Measurements from ENCODE around the gene WIPF3.
"Not testable (repeated sequence)": the region's sequence is repeated elsewhere in the genome, so short reads cannot be mapped to it uniquely, and the experiment has no call there.

WIPF3 gene

DNA sequence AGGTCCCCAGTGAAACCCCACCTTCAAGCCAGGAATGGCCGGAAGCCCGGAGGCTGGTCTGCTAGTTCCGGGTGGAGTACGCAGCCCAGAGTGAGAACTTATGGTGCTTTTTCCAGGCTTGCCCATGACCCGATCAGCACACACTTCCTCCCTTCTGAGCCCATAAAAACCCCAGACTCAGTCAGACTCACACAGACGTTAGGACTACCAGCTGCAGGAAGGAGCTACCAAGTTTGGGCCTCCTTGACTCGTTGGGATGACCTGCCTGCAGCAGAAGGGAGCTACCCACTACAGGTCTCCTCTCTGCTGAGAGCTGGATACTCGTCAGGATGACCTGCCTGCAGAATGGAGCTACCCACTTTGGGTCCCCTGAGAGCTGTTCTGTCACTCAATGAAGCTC lies 144.2 kb downstream of the WIPF3 start:
- DNase-seq (ENCODE audit: low read depth in 2 of 2), result no peak

DNA sequence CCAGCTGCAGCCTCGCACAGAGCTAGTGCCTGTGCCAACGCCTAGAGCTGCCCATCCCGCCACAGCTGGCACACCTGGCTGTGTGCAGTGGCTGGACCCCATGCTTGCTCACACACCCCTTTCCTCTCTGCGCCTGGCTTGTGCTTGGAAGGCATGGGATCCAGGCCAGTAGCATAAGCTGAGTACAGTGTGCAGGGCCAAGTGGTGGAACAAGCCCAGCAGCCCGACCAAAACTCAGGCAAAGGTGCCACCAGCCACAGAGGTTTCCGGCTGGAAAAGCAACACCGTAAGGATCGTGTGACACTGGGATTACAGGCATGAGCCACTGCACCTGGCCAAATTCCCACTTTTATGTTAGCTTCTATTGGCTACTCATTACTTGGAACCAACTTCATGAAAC lies 144.9 kb downstream of the WIPF3 start:
- no peak for DNase-seq (ENCODE audit: low read depth in 2 of 2)

DNA sequence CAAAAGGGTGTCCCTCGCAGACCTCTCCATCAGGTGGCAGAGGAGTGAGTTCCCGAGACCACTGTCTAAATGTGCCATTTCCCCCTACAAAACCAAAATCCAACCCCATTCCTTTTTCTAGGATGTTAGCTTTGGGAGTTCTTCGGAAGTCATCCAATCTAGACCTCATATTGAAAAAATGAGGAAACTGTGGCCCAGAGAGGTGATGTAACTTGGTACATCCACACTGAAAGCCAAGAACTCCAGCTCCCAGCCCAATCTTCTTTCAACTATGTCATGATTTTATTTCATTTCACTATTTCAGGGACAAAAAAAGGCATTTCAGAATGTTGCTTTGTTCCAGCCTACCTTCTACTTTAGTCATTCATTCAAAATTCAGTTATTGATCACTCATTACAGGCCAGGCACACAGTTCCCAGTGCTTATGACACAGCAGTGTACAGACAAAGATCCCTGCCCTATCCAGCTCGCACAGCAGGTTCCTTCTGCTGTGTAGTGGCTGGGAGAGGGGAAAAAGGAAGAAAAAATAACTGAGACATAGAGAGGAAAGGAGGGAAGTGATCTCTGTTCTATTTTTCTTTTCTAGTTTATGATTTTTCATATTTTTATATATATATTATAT lies 147.5 kb downstream of the WIPF3 start:
- DNase-seq (ENCODE audit: low read depth in 2 of 2), result no peak

DNA sequence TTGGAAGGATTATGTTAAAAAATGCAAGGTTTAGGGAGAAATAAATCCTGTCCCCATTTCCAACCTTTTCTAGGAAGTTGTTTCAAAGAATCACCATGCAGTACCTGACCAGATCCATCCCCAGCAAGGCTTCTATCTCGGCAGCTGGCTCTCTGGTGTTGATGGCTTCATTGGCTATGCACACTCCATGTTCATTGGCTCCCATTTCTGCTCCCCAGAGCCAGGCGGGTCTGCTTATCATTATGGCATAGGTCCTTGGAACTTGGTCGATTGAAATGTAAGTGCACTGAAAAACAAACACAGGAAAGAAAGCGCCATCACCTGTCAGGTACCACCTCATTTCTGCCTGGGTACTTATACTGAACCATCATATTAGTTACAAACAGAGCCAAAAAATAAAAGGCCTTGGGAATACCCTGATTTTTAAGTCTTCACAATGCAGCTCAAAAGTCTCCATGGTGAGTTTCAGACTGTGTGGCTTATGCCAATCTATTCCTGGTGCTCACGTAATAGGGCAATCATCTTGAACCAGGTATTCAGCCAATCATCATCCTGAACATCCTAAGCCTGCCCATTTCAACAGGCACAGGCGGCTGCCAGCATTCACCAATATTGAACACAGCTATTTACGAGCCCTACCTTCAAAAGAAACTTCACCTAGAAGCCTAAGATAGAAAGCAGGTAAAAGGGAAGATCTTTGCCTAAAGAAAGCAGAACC lies 148.9 kb downstream of the WIPF3 start:
- DNase-seq (ENCODE audit: low read depth in 2 of 2), result no peak

DNA sequence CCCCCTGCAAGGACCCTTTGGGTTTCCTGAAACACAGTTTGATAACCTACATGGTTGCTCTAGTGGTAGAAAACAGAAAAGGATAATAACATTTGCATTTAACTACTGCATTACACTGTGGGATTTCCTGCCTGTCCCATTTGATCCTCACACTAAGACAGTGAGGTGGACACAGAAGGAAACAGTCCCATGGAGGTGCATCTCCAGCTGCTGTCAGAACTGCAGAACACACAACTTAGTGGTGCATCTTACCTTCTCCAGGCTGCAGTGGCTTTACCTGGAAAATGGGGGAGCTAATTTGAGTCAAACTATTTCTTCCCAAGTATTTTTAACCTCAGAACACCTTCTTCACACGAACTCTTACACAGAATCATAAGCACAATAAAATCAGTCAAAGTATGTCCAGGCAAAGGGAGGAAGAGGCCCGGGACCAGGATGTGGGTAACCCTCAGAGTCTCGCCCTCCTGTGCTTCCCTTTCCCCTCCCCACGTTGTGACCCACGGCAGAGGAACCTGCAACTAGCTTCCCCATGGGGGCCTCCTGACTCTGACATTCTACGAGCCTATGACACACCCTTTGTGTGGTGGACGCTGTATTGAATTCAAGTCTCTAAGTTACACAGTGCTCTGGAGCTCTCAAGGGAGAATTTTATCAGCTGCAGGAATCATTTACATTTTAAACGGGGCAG lies 149.6 kb downstream of the WIPF3 start:
- no peak for DNase-seq (ENCODE audit: low read depth in 2 of 2)

DNA sequence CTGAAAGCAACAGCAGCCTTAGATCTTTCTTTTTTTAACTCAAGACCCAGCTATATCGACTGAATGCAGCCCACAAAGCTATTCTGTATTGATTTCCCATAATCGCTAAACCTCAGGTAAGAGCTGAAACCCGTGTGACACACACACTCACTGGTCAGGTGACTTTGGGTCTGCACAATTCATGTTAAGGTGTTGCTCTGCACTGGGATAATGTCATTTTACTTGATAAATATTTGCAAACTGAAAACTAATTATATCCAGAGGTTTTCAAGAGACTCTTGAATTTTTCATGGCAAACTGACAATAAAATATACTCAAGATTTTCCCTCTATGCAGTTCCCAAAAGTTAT lies 150.2 kb downstream of the WIPF3 start:
- no peak for DNase-seq (ENCODE audit: low read depth in 2 of 2)

DNA sequence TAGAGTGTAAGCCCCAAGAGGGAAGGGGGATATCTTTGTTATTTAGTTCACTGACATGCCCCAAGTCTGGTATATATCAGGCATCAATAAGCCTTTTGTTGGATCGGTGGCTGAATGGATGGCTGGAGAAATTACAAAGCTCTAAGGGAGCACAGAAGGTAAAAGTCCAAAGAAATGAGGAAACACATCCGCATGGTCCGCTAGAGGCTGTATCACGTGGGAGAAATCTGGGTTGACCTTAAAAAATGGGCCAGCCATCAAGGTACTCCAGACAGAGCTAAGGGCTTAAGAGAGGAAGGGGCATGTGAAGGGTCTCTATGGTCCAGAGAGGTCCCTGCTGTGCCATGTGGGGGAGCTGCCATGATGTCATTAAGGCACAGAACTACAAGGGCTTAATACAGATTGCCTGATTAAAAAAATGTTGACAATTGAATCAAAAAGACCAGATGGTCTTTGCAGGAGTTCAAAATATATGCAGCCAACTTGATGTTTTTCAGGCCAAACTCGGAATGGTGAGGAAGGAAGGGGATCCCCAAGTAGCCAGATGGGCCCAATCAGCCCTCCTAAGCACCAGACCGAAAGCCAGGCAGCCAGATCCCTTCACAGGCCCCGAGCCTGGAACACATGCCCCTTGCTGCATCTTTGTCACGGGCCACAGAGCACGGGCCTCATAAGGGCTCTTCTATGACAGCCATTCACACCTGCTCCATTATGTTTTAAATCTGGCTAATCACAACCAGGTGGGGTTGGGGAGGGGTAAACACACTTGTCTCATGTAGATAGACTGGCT lies 151.4 kb downstream of the WIPF3 start:
- no peak for DNase-seq (ENCODE audit: low read depth in 2 of 2)

DNA sequence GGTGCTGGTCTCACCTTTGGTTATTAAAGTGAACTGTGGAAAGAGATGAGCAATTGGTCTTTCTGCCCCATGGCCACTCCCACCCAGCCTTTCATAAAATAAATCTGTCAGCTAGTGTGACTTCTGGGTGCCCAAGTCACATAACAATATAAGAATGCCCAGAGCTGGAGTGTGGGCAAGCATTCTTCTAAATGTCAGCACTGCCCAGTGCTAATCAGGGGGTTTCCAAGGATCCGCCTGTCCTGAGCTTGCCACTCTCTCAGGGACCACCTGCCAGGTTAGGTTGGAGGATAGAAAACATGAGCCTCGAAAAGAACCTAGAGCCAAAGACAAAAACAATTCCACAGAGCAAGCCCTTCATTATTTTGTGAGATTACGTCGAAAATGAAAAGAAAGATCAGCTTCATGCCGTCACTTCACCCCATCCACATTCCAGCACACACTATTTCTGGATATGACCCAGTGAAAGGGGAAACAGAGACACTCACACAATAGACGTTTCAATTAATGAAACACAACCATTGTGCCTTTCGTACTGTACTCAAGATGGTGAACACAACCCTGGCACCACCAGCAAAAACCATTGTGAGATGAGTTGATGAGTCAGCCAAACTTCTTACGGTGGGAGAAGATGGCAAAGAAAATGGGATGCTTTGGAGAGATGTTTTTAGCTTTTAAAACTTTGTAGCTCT lies 152.5 kb downstream of the WIPF3 start:
- no peak for DNase-seq (ENCODE audit: low read depth in 2 of 2)

DNA sequence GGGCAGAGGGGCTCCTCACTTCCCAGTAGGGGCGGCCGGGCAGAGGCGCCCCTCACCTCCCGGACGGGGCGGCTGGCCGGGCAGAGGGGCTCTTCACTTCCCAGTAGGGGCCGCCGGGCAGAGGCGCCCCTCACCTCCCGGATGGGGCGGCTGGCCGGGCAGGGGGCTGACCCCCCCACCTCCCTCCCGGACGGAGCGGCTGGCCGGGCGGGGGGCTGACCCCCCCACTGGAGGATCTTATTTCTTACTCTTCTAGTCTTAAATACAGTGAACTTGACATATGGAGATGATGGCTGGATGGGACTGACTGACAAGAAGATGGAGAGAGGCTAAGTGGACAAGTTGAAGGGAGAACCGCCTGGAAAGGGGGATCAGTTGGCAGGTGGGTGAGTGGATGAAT lies 155.3 kb downstream of the WIPF3 start:
- not testable (repeated sequence) for DNase-seq (ENCODE audit: low read depth in 2 of 2)

DNA sequence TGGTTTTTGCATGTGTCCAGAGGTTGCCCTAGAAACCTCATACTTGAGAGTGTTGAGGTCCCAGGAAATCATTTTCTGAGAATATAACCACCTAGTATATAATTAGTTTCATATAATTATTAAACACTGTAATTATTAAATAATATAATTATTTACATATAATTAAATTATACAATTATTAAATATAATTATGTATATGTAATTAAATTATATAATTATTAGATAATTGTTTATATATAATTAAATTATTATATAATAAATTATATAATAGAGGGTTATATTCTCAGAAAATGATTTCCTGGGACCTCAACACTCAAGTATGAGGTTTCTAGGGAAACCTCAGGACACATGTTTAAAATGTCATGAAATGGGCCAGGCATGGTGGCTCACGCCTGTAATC lies 155.7 kb downstream of the WIPF3 start:
- DNase-seq (ENCODE audit: low read depth in 2 of 2), result no peak

DNA sequence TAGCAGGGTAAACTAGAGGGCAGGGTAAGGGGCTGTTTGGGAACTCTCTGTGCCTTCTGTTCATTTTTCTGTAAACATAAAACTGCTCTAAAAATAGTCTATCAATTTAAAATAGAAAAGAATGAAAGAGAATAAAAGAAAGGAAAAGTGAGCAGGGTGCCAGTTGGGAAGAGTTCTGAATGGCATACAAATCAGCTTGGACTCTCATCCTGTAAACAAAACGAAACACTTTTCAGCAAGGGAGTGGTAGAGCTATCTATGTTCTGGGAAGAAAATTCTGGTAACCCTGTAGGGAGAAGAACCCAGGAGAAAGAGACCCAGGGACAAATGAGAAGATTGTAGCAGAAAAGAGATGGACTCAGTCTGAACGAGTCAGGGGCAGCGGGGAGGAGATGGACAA lies 158.7 kb downstream of the WIPF3 start:
- no peak for DNase-seq (ENCODE audit: low read depth in 2 of 2)

Data from stimulated activated CD8-positive, alpha-beta memory T cell treated with anti-CD3 and anti-CD28 coated beads, Interleukin-7, amount 100 ng/mL, for 1 hour (primary cell).